ENCODE results near the gene TSHZ2.
"Not testable (repeated sequence)": the region's sequence is repeated elsewhere in the genome, so short reads cannot be mapped to it uniquely, and the experiment has no call there.

Gene TSHZ2

DNA sequence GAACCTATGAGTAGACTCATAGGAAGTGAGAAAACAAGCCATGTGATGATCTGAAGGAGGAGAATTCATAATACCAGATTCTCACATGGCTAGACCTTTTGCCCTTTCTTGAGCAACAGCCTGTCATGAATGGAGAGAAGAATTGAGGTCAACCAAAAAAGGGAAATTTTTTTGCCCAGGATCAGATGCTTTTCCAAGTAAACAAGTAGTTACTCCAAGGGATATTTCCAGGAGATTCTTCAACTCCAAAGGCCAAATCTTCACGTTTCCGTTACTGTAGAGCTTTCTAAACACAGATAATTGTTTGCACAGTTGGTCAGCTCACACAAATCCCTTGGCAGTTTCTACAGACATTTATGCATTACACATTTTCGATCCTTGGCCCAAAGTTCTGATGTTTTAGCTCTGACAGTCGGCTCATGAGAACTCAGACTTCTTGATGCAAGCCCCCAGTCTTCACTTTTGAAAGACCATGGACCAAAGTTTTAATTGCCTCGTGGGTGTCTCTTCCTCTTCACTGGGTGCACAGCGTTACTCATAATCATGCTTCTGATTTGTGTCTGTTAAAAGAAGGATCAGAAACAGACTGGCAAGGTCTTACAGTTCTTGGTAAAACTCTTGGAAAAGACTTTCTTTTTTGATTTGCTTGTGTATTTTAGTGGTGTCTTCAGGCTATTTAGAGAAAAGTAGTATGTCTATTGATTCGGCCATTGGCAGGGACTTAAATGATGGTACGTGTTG lies 115.0 kb downstream of the TSHZ2 start:
- DNase-seq (ENCODE audit: low read depth) = no peak

DNA sequence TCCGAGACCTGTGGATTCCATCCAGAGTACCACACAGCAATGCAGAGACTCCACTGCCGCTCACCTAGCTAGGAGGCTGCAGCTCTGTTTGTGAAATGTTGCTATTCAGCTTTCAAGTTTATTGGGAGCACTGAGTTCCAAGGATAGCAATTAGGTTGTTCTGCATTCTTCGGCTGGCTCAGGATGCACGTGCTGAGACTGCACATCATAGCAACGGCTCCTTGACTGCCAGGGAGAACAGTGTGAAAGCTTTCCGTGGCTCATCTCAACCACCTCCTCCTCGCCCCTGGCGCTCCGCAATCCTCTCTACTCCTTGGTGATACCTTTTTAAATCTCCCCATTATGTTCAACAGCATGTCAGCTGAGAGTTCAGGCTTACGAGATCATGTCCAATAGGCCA lies 116.6 kb downstream of the TSHZ2 start:
- no peak for DNase-seq (ENCODE audit: low read depth)

DNA sequence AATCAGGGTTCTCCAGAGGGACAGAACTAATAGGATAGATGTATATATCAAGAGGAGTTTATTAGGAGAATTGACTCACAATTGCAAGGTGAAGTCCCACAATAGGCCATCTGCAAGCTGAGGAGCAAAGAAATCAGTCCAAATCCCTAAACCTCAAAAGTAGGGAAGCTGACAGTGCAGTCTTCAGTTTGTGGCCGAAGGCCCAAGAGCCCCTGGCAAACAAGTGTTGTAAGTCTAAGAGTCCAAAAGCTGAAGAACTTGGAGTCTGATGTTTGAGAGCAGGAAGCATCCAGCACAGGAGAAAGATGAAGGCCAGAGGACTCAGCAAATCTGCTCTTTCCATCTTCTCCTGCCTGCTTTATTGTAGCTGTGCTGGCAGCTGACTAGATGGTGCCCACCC lies 117.7 kb downstream of the TSHZ2 start:
- DNase-seq (ENCODE audit: low read depth) = not testable (repeated sequence)

DNA sequence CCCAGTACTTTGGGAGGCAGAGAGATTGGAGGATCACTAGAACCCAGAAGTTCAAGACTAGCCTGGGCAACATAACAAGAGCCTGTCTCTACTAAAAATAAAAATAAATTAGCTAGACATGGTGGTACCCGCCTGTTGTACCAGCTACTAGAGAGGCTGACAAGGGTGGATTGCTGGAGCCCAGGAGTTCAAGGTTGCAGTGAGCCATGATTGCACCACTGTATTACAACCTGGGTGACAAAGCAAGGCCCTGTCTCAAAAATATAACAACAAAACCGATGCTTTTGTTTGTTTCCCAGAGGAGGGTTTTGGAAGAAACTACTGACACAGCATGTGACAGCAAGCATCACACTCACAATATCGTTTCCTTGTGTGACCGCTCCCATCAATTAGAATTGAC lies 119.6 kb downstream of the TSHZ2 start:
- DNase-seq (ENCODE audit: low read depth) = no peak

- no peak for DNase-seq (ENCODE audit: low read depth)
These were observed 120.7 kb downstream of the TSHZ2 start for GRCh38 chr20:53092772-53093300.

GRCh38 chr20:53097371-53097770 lies 125.2 kb downstream of the TSHZ2 start:
- no peak for DNase-seq (ENCODE audit: low read depth)

GRCh38 chr20:53097791-53098190 lies 125.6 kb downstream of the TSHZ2 start:
- no peak for DNase-seq (ENCODE audit: low read depth)

DNA sequence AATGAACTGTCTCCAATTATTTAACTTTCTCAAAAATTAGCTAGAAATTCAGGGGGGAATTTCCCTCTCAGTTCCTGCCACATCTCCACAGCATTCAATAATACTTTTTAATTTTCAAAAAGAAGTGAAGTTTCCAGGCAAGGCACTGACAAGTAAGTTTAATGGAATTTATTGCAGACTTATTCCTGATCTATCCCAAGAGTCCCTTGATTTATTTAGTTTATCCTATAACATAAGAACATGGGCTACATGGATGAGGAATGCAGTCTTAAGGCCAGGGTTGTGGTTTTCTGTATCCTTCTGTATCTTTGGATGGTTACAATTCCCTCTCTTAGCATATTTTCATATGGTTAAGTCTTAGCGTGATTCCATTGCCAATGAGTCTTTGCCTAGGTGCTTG lies 126.5 kb downstream of the TSHZ2 start:
- DNase-seq (ENCODE audit: low read depth) = no peak

GRCh38 chr20:53099856-53100255 lies 127.7 kb downstream of the TSHZ2 start:
- DNase-seq (ENCODE audit: low read depth) = no peak

GRCh38 chr20:53100476-53100911 lies 128.3 kb downstream of the TSHZ2 start:
- DNase-seq (ENCODE audit: low read depth) = no peak

DNA sequence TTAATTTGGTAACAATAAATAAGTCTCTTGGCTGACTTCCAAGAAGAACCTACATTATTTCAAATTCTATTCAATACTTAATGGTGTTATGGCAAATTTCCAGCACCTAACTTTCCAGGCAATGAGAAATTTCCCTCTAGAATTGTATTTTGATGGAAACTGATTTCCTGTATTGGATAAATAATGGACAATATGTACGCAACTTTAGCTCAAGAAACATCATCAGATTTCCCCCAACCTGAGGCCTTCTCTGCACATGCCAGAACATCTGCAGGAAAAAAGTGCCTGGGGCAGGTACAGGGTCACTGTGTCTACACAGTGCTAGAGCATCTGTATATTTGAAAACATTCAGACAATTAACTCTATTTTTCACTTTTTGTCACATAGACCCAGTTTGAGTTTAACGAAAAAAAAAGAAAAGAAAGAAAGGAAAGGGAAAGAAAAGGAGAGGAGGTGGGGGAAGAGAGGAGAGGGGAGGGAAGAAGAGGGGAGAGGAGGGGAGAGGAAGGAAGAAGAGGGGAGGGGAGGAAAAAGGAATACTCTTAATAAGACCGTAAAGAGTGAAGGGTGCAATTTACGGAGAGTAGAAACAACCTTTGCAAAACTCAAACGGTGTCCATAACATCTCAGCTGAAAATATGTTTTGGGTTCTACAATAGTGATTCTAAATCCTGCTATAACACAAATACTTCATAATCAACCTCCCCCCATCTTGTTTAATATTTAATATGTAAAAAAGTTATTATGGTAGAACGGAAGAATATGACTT lies 130.0 kb downstream of the TSHZ2 start:
- DNase-seq (ENCODE audit: low read depth) = no peak

- no peak for DNase-seq (ENCODE audit: low read depth)
These were observed 131.0 kb downstream of the TSHZ2 start for GRCh38 chr20:53103124-53103523.

DNA sequence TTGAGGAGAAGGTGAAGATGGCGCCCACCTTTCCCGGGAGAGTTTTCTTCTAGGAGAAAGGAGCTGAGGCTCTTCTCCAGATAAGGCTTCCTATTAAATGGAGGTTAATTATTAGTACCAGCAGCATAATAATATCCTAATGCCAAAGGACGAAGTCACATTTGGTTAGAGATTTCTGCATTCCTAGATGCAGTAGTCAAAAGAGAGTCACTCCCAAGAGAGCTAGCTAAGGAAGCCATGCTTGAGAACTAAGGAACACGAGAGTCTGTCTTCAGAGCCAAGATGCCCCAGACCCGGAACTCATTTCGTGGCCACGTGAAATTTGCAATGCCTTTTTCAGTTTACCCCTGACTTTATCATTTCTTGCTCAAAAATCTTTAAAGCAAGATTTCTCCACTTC lies 132.7 kb downstream of the TSHZ2 start:
- DNase-seq (ENCODE audit: low read depth) = no peak

GRCh38 chr20:53116733-53117132 lies 144.6 kb downstream of the TSHZ2 start:
- DNase-seq (ENCODE audit: low read depth) = no peak

GRCh38 chr20:53122853-53123252 lies 150.7 kb downstream of the TSHZ2 start:
- DNase-seq (ENCODE audit: low read depth) = no peak

DNA sequence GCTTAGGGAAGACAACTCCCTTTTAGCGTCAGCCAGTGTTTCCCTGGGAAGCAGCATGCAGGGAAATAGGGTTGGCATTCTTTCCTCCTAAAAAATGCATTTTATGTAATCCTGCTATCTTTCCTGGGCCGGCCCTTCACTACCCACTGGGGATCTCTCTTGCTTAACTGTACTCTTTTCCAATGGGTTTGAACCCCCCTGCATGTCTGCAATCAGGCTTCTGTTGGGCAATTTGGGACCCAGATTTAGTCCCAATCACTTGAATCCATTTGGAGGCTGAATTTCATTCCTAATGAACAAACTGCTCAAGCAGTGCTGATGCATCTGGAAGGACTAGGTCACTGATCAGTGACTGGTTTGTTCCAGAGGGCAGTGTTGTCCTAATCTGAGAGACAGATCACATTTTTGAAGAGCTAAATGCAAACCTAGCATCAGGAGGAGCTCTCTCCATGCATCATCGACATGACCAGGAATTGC lies 152.0 kb downstream of the TSHZ2 start:
- no peak for DNase-seq (ENCODE audit: low read depth)

DNA sequence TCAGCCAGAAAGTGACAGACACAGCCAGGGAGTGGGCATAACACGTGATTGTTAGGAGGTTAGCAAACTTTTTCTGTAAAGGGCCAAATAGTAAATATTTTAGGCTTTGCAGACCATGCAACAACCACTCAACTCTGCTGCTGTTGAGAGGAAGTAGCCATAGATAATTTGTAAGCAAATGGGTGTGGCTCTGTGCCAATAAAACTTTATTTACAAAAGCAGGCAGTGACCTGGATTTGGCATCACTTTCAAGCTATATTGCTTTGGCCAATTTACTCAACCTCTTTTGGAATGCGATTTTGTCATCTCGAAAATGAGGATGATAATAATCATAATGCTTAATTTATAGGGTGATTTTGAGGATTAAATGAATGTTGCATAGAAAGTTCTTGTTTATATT lies 152.6 kb downstream of the TSHZ2 start:
- no peak for DNase-seq (ENCODE audit: low read depth)

DNA sequence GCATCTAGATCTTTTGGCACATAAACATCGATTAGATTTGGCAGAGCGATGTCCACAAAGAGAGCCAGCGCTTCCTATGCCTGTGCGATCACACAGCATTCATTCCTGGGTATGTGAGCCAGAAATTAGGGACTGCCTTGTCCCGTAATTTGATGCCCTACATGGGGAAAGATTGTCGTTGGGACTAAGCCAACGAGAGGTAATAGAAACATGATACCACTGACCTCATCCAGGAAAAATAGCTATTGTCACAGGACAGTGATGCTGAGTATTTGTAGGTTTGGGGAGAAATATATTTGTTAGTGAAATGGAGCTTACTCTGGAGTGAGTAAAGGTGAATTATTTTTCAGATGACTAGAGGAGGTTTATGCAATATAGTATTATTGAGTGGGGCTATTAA lies 154.0 kb downstream of the TSHZ2 start:
- no peak for DNase-seq (ENCODE audit: low read depth)

DNA sequence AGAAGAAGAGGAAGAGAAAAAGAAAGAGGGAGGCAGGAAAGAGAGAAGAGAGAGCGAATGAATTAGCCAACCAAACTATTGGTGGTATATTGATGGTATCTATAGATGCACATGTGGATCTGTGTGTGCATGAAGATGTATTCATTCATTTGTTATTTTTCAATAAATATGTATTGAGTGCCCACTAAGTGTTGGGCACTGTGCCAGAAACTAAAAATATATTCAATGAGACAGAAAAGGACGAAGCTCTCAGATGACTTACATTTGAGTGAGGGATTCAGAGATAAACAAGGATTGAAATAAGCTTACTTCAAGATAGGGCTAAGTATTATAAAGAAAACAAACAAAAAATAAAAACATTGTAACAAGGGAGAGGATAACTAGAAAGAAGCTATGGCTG lies 154.9 kb downstream of the TSHZ2 start:
- DNase-seq (ENCODE audit: low read depth) = no peak

- peak; percentile 73 for DNase-seq (ENCODE audit: low read depth)
These were observed 155.8 kb downstream of the TSHZ2 start for GRCh38 chr20:53128004-53128403.

GRCh38 chr20:53129563-53129962 lies 157.4 kb downstream of the TSHZ2 start:
- DNase-seq (ENCODE audit: low read depth) = peak; percentile 78

DNA sequence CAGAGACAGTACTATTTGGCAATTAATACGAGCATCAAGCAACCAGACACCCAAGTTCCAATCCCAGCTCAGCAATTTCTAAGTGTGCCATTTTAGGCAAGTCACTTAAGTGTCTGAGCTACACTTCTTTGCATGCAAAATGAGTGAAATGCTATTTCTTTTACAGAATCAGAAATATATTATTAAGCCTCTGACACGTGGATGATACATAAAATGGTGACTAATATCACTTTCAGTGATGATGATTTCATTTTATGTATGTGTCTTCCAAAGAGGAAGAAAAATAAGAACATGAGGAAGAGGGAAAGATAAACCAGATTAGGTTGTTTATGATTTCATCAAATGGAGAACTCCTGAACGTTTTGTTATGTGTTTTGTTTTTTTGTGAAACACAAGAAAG lies 158.6 kb downstream of the TSHZ2 start:
- DNase-seq (ENCODE audit: low read depth) = no peak

- DNase-seq (ENCODE audit: low read depth) = no peak
These were observed 161.0 kb downstream of the TSHZ2 start for GRCh38 chr20:53133125-53133524.
